IgD-negative memory B cell (primary cell): Measurements from ENCODE around the gene RUNX2. TPM values are rescaled to one million over a fixed set of nuclear protein-coding genes. Genes with fewer than 3 reads are reported as not detected.

Experiments
- H3K27ac Mint-ChIP-seq, 3 donors: one replicate each; pipeline ENCODE4 v1.8.0; 2020 to 2022; ENCODE audit warnings: mild to moderate bottlenecking in 3 of 3, mixed read lengths in 3 of 3, moderate library complexity in 1 of 3
- H3K27me3 Mint-ChIP-seq: one replicate; pipeline ENCODE4 v1.8.0; 2021; ENCODE audit warnings: mixed read lengths
- H3K36me3 Mint-ChIP-seq: one replicate; pipeline ENCODE4 v1.8.0; 2020; ENCODE audit warnings: mild to moderate bottlenecking, mixed read lengths
- H3K4me1 Mint-ChIP-seq, 3 donors: one replicate each; pipeline ENCODE4 v1.8.0; 2020 to 2022; ENCODE audit warnings: mixed read lengths in 3 of 3, mild to moderate bottlenecking in 1 of 3
- H3K4me3 Mint-ChIP-seq, 4 donors: one replicate each; pipeline ENCODE4 v1.8.0; 2020 to 2022; ENCODE audit warnings: mild to moderate bottlenecking in 4 of 4, mixed read lengths in 4 of 4, moderate library complexity in 3 of 4
- H3K9me3 Mint-ChIP-seq, 3 donors: one replicate each; pipeline ENCODE4 v1.8.0; 2020 to 2021; ENCODE audit warnings: mixed read lengths in 3 of 3, mild to moderate bottlenecking in 1 of 3
- polyA plus RNA-seq: library from polyadenylated mRNA; unstranded; fragments of 300-500 nt; fragmentation: Illumina TruSeq; gene quantifications from one replicate; pipeline ENCODE4 v1.2.3, GENCODE V29; 2021

RUNX2 gene
- polyA plus RNA-seq, 1 donor from 2014 or later = 2.9 TPM

- Mint-ChIP-seq H3K9me3 (no peaks in the 10 kb centered on the region), H3K4me3 (peak overlapping the region in 2 of 4 donors; percentile 43 to 61), H3K4me1 (peaks cover 16 to 27% (median 24%) of the 10 kb centered on the region in 3 donors), H3K27ac (peak overlapping the region in 1 of 3 donors; percentile 7), H3K36me3 (no peaks in the 10 kb centered on the region), H3K27me3 (peaks cover 25% of the 10 kb centered on the region)
Measured at GRCh38 chr6:45415788-45416518, 87.8 kb downstream of the RUNX2 start.

GRCh38 chr6:45416700-45417099 is 88.6 kb downstream of the RUNX2 start:
- peaks cover 19 to 31% (median 29%) of the 10 kb centered on the region in 3 donors for H3K4me1 Mint-ChIP-seq
- no peak overlapping the region for H3K4me3 Mint-ChIP-seq
- no peak overlapping the region for H3K27ac Mint-ChIP-seq
- no peaks in the 10 kb centered on the region for H3K36me3 Mint-ChIP-seq
- H3K27me3 Mint-ChIP-seq = peaks cover 31% of the 10 kb centered on the region
- no peaks in the 10 kb centered on the region for H3K9me3 Mint-ChIP-seq

GRCh38 chr6:45417436-45417835 is 89.3 kb downstream of the RUNX2 start:
- no peak overlapping the region for H3K4me3 Mint-ChIP-seq
- H3K27me3 Mint-ChIP-seq = peaks cover 32% of the 10 kb centered on the region
- H3K36me3 Mint-ChIP-seq = no peaks in the 10 kb centered on the region
- no peaks in the 10 kb centered on the region for H3K9me3 Mint-ChIP-seq
- no peak overlapping the region for H3K27ac Mint-ChIP-seq
- H3K4me1 Mint-ChIP-seq = peaks cover 20 to 31% (median 29%) of the 10 kb centered on the region in 3 donors

GRCh38 chr6:45419571-45420082 is 91.5 kb downstream of the RUNX2 start:
- Mint-ChIP-seq H3K4me1 (peaks cover 21 to 35% (median 34%) of the 10 kb centered on the region in 3 donors), H3K27me3 (peaks cover 43% of the 10 kb centered on the region), H3K36me3 (no peaks in the 10 kb centered on the region), H3K27ac (peak overlapping the region in 2 of 3 donors; percentile 51 to 90), H3K4me3 (peak overlapping the region; percentile 78 to 99 (median 96)), H3K9me3 (peaks cover 0 to 2% (median 0%) of the 10 kb centered on the region in 3 donors)

- Mint-ChIP-seq H3K4me1 (peaks cover 16 to 40% (median 38%) of the 10 kb centered on the region in 3 donors), H3K4me3 (peak overlapping the region; percentile 78 to 99 (median 96)), H3K36me3 (no peaks in the 10 kb centered on the region), H3K27ac (peak overlapping the region; percentile 85 to 91 (median 88)), H3K9me3 (peaks cover 0 to 2% (median 0%) of the 10 kb centered on the region in 3 donors), H3K27me3 (peaks cover 44% of the 10 kb centered on the region)
Measured at GRCh38 chr6:45420083-45420908, 92.2 kb downstream of the RUNX2 start.

GRCh38 chr6:45420909-45421708 is 93.0 kb downstream of the RUNX2 start:
- Mint-ChIP-seq H3K4me3 (peak overlapping the region; percentile 87 to 99 (median 96)), H3K36me3 (no peaks in the 10 kb centered on the region), H3K27me3 (peaks cover 43% of the 10 kb centered on the region), H3K27ac (peak overlapping the region; percentile 85 to 91 (median 88)), H3K4me1 (peaks cover 13 to 34% (median 32%) of the 10 kb centered on the region in 3 donors), H3K9me3 (peaks cover 0 to 2% (median 0%) of the 10 kb centered on the region in 3 donors)

- H3K9me3 Mint-ChIP-seq = peaks cover 0 to 2% (median 0%) of the 10 kb centered on the region in 3 donors
- H3K4me3 Mint-ChIP-seq = peak overlapping the region; percentile 88 to 99 (median 98)
- peaks cover 43% of the 10 kb centered on the region for H3K27me3 Mint-ChIP-seq
Measured at GRCh38 chr6:45421709-45422502, 93.8 kb downstream of the RUNX2 start.

GRCh38 chr6:45422503-45423110 is 94.5 kb downstream of the RUNX2 start:
- Mint-ChIP-seq H3K9me3 (peaks cover 0 to 2% (median 0%) of the 10 kb centered on the region in 3 donors), H3K27ac (peak overlapping the region; percentile 71 to 91 (median 80)), H3K4me3 (peak overlapping the region; percentile 88 to 98 (median 96)), H3K36me3 (no peaks in the 10 kb centered on the region), H3K27me3 (peaks cover 43% of the 10 kb centered on the region), H3K4me1 (peaks cover 13 to 29% (median 27%) of the 10 kb centered on the region in 3 donors)

More at GRCh38 chr6:45421709-45422502, 93.8 kb downstream of the RUNX2 start:
- peaks cover 13 to 29% (median 27%) of the 10 kb centered on the region in 3 donors for H3K4me1 Mint-ChIP-seq
- H3K36me3 Mint-ChIP-seq = no peaks in the 10 kb centered on the region
- H3K27ac Mint-ChIP-seq = peak overlapping the region; percentile 85 to 91 (median 88)

GRCh38 chr6:45423111-45423823 is 95.1 kb downstream of the RUNX2 start:
- peak overlapping the region; percentile 63 to 91 (median 80) for H3K27ac Mint-ChIP-seq

GRCh38 chr6:45423824-45424450 is 95.8 kb downstream of the RUNX2 start:
- Mint-ChIP-seq H3K27me3 (peaks cover 45% of the 10 kb centered on the region), H3K36me3 (no peaks in the 10 kb centered on the region), H3K9me3 (peaks cover 0 to 2% (median 0%) of the 10 kb centered on the region in 3 donors), H3K4me3 (peak overlapping the region; percentile 87 to 96 (median 89)), H3K4me1 (peaks cover 15 to 36% (median 28%) of the 10 kb centered on the region in 3 donors), H3K27ac (peak overlapping the region; percentile 68 to 89 (median 78))

More at GRCh38 chr6:45423111-45423823, 95.1 kb downstream of the RUNX2 start:
- peak overlapping the region; percentile 88 to 98 (median 96) for H3K4me3 Mint-ChIP-seq
- H3K9me3 Mint-ChIP-seq = peaks cover 0 to 2% (median 0%) of the 10 kb centered on the region in 3 donors
- H3K27me3 Mint-ChIP-seq = peaks cover 43% of the 10 kb centered on the region
- H3K4me1 Mint-ChIP-seq = peaks cover 13 to 30% (median 28%) of the 10 kb centered on the region in 3 donors
- no peaks in the 10 kb centered on the region for H3K36me3 Mint-ChIP-seq

- Mint-ChIP-seq H3K4me3 (peak overlapping the region; percentile 87 to 96 (median 89)), H3K27me3 (peaks cover 41% of the 10 kb centered on the region), H3K27ac (peak overlapping the region; percentile 68 to 89 (median 78)), H3K36me3 (no peaks in the 10 kb centered on the region), H3K9me3 (peaks cover 0 to 2% (median 0%) of the 10 kb centered on the region in 3 donors), H3K4me1 (peaks cover 12 to 38% (median 24%) of the 10 kb centered on the region in 3 donors)
Measured at GRCh38 chr6:45424451-45424861, 96.3 kb downstream of the RUNX2 start.

GRCh38 chr6:45426251-45426650 is 98.1 kb downstream of the RUNX2 start:
- peaks cover 25% of the 10 kb centered on the region for H3K27me3 Mint-ChIP-seq
- H3K4me1 Mint-ChIP-seq = peaks cover 9 to 27% (median 19%) of the 10 kb centered on the region in 3 donors
- peak overlapping the region in 1 of 3 donors; percentile 53 for H3K27ac Mint-ChIP-seq
- H3K36me3 Mint-ChIP-seq = no peaks in the 10 kb centered on the region
- H3K9me3 Mint-ChIP-seq = peaks cover 0 to 2% (median 0%) of the 10 kb centered on the region in 3 donors
- H3K4me3 Mint-ChIP-seq = peak overlapping the region in 3 of 4 donors; percentile 57 to 87 (median 72)
